GM23338 (cell line): ENCODE results near the gene SLC35A3.

Experiments
- CREB1 ChIP-seq: fragments of 250-450 bp; sonication (Bioruptor Pico); IDR thresholded peaks from 2 replicates; pipeline ENCODE4 v1.5.0; 2020; ENCODE audit warnings: low read depth, mild to moderate bottlenecking, moderate library complexity
- EZH2 ChIP-seq: fragments of 200-600 bp; sonication (generic); IDR thresholded peaks from one replicate; pipeline ENCODE4 v1.8.0; 2017; ENCODE audit warnings: antibody characterized with exemption, mild to moderate bottlenecking, low read depth; ENCODE audit not compliant: unreplicated experiment
- EZH2phosphoT487 ChIP-seq: fragments of 200-600 bp; sonication (generic); IDR thresholded peaks from one replicate; pipeline ENCODE4 v1.8.1; 2018; ENCODE audit warnings: antibody characterized with exemption; ENCODE audit not compliant: unreplicated experiment
- POLR2AphosphoS5 ChIP-seq: IDR thresholded peaks from 2 replicates; pipeline ENCODE4 v1.6.1; 2016; ENCODE audit warnings: antibody characterized with exemption, low read depth
- TF ChIP-seq, protein P1 (sequence below), 2 experiments: fragments of 200-600 bp in 1 of 2; sonication (generic) in 1 of 2; conservative IDR thresholded peaks; 2 replicates each; pipeline versions ENCODE4 v1.5.1 to v1.6.1; 2016 to 2017; ENCODE audit warnings: antibody characterized with exemption in 2 of 2, low read depth in 2 of 2, mild to moderate bottlenecking in 2 of 2, moderate library complexity in 1 of 2
- TF ChIP-seq, protein P2 (sequence below): IDR thresholded peaks from one replicate; pipeline ENCODE4 v1.6.1; 2018; ENCODE audit warnings: antibody characterized with exemption; ENCODE audit not compliant: unreplicated experiment
- TF ChIP-seq, protein P3 (sequence below): IDR thresholded peaks from 2 replicates; pipeline ENCODE4 v1.6.1; 2016; ENCODE audit warnings: antibody characterized with exemption

DNA sequence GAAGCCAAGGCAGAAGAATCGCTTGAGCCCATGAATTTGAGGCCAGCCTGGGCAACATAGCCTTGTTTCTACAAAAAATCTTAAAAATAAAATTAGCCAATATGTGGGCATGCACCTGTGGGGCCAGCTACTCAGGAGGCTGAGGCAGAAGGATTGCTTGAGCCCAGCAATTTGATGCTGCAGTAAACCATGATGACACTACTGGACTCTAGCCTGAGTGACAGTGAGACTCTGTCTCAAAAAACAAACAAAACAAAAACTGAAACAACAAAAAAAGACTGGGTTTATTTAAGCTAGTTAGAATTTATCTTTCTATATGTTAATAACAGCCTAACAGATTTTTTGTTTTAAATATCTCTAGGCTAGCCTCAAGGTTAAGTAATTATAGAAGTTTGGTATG, 57.4 kb downstream of the SLC35A3 start:
- TF ChIP-seq, protein P1, sequence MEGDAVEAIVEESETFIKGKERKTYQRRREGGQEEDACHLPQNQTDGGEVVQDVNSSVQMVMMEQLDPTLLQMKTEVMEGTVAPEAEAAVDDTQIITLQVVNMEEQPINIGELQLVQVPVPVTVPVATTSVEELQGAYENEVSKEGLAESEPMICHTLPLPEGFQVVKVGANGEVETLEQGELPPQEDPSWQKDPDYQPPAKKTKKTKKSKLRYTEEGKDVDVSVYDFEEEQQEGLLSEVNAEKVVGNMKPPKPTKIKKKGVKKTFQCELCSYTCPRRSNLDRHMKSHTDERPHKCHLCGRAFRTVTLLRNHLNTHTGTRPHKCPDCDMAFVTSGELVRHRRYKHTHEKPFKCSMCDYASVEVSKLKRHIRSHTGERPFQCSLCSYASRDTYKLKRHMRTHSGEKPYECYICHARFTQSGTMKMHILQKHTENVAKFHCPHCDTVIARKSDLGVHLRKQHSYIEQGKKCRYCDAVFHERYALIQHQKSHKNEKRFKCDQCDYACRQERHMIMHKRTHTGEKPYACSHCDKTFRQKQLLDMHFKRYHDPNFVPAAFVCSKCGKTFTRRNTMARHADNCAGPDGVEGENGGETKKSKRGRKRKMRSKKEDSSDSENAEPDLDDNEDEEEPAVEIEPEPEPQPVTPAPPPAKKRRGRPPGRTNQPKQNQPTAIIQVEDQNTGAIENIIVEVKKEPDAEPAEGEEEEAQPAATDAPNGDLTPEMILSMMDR (conservative IDR thresholded peaks at IDR 0.05; ENCODE audit: low read depth in 2 of 2), result no peak
- TF ChIP-seq EZH2phosphoT487 (no peak), POLR2AphosphoS5 (no peak), EZH2 (no peak), CREB1 (CRISPR knock-in tag) (no peak)
- TF ChIP-seq, protein P2, sequence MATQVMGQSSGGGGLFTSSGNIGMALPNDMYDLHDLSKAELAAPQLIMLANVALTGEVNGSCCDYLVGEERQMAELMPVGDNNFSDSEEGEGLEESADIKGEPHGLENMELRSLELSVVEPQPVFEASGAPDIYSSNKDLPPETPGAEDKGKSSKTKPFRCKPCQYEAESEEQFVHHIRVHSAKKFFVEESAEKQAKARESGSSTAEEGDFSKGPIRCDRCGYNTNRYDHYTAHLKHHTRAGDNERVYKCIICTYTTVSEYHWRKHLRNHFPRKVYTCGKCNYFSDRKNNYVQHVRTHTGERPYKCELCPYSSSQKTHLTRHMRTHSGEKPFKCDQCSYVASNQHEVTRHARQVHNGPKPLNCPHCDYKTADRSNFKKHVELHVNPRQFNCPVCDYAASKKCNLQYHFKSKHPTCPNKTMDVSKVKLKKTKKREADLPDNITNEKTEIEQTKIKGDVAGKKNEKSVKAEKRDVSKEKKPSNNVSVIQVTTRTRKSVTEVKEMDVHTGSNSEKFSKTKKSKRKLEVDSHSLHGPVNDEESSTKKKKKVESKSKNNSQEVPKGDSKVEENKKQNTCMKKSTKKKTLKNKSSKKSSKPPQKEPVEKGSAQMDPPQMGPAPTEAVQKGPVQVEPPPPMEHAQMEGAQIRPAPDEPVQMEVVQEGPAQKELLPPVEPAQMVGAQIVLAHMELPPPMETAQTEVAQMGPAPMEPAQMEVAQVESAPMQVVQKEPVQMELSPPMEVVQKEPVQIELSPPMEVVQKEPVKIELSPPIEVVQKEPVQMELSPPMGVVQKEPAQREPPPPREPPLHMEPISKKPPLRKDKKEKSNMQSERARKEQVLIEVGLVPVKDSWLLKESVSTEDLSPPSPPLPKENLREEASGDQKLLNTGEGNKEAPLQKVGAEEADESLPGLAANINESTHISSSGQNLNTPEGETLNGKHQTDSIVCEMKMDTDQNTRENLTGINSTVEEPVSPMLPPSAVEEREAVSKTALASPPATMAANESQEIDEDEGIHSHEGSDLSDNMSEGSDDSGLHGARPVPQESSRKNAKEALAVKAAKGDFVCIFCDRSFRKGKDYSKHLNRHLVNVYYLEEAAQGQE, result no peak
- TF ChIP-seq, protein P3, sequence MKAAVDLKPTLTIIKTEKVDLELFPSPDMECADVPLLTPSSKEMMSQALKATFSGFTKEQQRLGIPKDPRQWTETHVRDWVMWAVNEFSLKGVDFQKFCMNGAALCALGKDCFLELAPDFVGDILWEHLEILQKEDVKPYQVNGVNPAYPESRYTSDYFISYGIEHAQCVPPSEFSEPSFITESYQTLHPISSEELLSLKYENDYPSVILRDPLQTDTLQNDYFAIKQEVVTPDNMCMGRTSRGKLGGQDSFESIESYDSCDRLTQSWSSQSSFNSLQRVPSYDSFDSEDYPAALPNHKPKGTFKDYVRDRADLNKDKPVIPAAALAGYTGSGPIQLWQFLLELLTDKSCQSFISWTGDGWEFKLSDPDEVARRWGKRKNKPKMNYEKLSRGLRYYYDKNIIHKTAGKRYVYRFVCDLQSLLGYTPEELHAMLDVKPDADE, result no peak
